Activated naive CD4-positive, alpha-beta T cell treated with anti-CD3 and anti-CD28 coated beads for 36 hours (primary cell): Measurements from ENCODE around the gene MS4A8. TPM values are rescaled to one million over a fixed set of nuclear protein-coding genes. Genes with fewer than 3 reads are reported as not detected.

Experiments used
- CTCF ChIA-PET: fragments of 350-600 bp; sonication (Branson Sonifier 250); formaldehyde crosslinking; loops from one replicate; lab custom pipeline; 2021; ENCODE audit warnings: antibody characterized with exemption; lab: Charles Lee
- DNase-seq: peaks from one replicate; pipeline ENCODE4 v3.0.0-alpha.2; 2020
- H3K27ac Mint-ChIP-seq: one replicate; pipeline ENCODE4 v1.8.0; 2021; ENCODE audit warnings: mild to moderate bottlenecking, mixed read lengths
- H3K27me3 Mint-ChIP-seq: one replicate; pipeline ENCODE4 v1.8.0; 2021; ENCODE audit warnings: low read depth, mixed read lengths
- H3K36me3 Mint-ChIP-seq: one replicate; pipeline ENCODE4 v1.8.0; 2021; ENCODE audit warnings: low read depth, mixed read lengths
- H3K4me1 Mint-ChIP-seq: one replicate; pipeline ENCODE4 v1.8.0; 2021; ENCODE audit warnings: low read depth, mixed read lengths
- H3K4me3 Mint-ChIP-seq: one replicate; pipeline ENCODE4 v1.8.0; 2021; ENCODE audit warnings: mild to moderate bottlenecking, moderate library complexity, mixed read lengths
- H3K9me3 Mint-ChIP-seq: one replicate; pipeline ENCODE4 v1.8.0; 2021; ENCODE audit warnings: mixed read lengths
- intact Hi-C: fragments of 100-400 bp; cut with micrococcal nuclease; formaldehyde crosslinking; loops from one replicate; pipeline ENCODE4 v1.15.1; 2023
- total RNA-seq, 2 experiments: library from RNA; stranded (reverse); gene quantifications; one replicate each; pipeline ENCODE4 v1.2.3, GENCODE V29; 2021

The MS4A8 gene
- total RNA-seq, 2 experiments from 2014 or later, result not detected

DNA sequence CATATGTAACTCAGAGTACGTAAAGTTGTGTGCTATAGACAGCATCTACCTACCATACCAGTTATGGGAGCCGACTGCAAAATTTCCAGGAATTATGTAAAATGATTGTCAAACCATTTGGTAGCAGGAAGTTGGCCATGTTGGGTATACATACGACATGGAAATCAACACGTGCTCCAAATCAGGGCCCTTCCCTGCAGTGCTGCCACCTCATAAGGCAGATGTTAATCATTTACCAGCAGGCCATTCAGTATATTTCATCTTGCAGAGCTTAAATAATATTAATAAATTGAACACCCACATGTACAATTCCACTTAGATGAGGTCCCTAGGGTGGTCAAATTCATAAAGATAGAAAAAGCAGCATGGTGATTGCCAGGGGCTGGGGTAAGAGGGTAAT lies 34.9 kb downstream of the MS4A8 start:
- intact Hi-C loops, result no loop called here
- H3K9me3 Mint-ChIP-seq, result no peaks in the 10 kb centered on the region
- DNase-seq, result no peak
- H3K36me3 Mint-ChIP-seq, result no peaks in the 10 kb centered on the region
- CTCF ChIA-PET, result no interaction called here
- H3K4me1 Mint-ChIP-seq, result no peaks in the 10 kb centered on the region
- no peak overlapping the region for H3K4me3 Mint-ChIP-seq
- peaks cover 2% of the 10 kb centered on the region for H3K27me3 Mint-ChIP-seq
- no peak overlapping the region for H3K27ac Mint-ChIP-seq

DNA sequence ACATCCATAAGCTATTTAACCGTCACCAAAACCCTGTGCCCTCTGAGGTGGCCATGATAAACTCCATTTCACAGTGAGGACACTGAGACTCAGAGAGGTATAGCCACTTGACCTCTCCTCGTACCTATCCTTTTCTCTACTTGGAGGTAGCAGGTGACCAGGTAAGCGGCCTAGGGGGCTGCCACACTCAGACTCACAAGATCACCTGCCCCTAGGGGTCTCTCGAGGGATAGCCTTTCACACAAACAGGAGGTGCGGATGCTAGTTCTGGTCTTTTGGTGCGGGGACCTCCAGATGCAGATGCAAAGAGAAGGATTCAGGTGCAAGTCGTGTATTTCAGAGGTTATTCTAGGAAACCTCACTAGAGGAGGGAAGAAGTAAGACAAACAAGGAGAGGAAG lies 39.7 kb downstream of the MS4A8 start:
- Mint-ChIP-seq H3K4me1 (no peaks in the 10 kb centered on the region), H3K27ac (no peak overlapping the region), H3K27me3 (peaks cover 1% of the 10 kb centered on the region), H3K36me3 (no peaks in the 10 kb centered on the region), H3K4me3 (no peak overlapping the region), H3K9me3 (no peaks in the 10 kb centered on the region)
- intact Hi-C loops, result no loop called here
- CTCF ChIA-PET, result interaction anchor here (0.8 kb wide), 1 partner anchor 24 kb away, joined by 3 read pairs; no protein-coding TSS in a partner anchor
- no peak for DNase-seq

DNA sequence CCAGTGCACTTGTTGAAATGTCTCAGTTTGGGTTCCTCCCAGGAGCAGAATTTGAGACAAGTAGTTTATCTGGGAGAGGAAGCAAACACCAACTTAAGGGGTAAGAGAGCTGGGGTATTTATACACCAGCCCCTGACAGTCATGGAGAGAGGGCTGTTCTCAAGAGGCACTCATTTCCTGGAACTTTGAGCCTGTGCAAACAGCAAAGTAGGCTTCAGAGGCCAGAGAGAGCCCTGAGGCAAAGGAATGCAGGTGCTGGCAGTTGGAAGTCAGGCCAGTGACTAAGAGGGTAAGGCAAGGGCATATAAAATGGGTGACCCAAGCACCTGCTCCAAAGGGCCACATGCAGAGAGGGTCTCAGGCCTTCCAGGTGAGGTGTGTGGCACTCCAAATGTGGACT lies 41.2 kb downstream of the MS4A8 start:
- Mint-ChIP-seq H3K9me3 (no peaks in the 10 kb centered on the region), H3K27ac (no peak overlapping the region), H3K27me3 (peaks cover 6% of the 10 kb centered on the region), H3K36me3 (no peaks in the 10 kb centered on the region), H3K4me3 (no peak overlapping the region), H3K4me1 (no peaks in the 10 kb centered on the region)
- intact Hi-C loops, result no loop called here
- no peak for DNase-seq
- CTCF ChIA-PET, result no interaction called here

DNA sequence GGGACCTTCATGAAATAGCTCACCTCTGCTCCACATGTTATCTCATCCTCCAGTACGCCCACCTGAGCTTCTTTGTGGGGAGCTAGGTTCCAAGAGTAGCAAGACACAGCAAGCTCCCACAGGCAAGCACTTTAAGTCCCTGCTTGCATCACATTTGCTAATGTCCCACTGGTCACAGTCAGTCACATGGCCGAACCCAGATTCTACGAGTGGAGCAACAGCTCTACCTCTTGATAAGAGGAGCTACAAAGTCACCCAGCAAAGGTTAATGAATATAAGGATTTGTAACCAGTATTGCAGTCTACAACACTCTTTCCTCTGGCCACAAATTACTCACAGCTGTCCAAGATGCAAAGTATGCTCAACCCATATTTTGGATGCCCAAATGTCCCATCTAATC lies 42.0 kb downstream of the MS4A8 start:
- Mint-ChIP-seq H3K36me3 (no peaks in the 10 kb centered on the region), H3K4me3 (no peak overlapping the region), H3K4me1 (no peaks in the 10 kb centered on the region), H3K9me3 (no peaks in the 10 kb centered on the region), H3K27ac (no peak overlapping the region), H3K27me3 (peaks cover 6% of the 10 kb centered on the region)
- intact Hi-C loops, result no loop called here
- DNase-seq, result no peak
- CTCF ChIA-PET, result interaction anchor here (0.6 to 1.0 kb wide), 2 partner anchors 15 to 875 kb away, joined by 3 read pairs; partner anchors contain the start of gene MS4A15

DNA sequence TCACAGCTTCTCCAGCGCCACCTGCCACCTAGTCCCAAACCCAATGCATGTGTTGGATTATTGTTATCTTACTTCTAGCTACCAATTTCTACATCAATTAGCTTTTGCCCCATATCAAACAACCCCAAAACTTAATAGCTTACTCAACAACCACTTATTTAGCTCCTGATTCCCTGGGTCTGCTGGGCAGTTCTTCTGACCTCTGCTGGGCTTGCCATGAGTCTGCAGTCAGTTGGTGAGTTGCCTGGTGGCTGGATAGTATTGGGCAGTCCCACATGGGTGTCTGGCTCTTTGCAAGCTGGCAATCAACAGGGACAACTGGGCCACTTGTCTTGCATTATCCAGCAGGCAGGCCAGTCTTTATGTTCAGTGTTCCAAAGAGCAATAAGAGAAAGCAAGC lies 43.6 kb downstream of the MS4A8 start:
- peaks cover 2% of the 10 kb centered on the region for H3K9me3 Mint-ChIP-seq
- no peaks in the 10 kb centered on the region for H3K36me3 Mint-ChIP-seq
- intact Hi-C loops, result no loop called here

DNA sequence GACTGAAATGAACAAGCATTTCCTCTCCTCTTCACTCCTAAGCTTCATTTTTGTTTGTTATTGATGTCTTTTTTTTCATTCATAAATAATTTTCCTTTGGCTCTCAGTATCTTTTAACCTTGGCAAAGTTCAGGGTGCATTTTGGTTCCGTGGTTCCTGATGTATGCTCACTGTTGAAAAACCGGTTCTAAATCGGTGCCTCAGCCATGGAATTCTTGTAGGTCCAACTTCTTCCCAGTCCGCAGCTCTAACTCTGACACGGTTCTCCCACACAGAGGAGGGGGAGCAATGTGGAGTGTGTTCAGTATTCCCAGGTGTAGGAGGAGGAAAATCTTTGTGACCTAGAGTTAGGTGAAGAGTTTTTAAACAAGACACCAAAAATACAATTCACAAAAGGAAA lies 44.7 kb downstream of the MS4A8 start:
- CTCF ChIA-PET, result no interaction called here
- intact Hi-C loops, result no loop called here
- Mint-ChIP-seq H3K9me3 (peaks cover 2% of the 10 kb centered on the region), H3K27me3 (peaks cover 6% of the 10 kb centered on the region), H3K4me3 (no peak overlapping the region), H3K36me3 (no peaks in the 10 kb centered on the region), H3K4me1 (no peaks in the 10 kb centered on the region), H3K27ac (no peak overlapping the region)
- DNase-seq, result no peak

More for the DNA sequence above, 43.6 kb downstream of the MS4A8 start:
- CTCF ChIA-PET, result no interaction called here
- no peak overlapping the region for H3K4me3 Mint-ChIP-seq
- H3K4me1 Mint-ChIP-seq, result no peaks in the 10 kb centered on the region
- no peak for DNase-seq
- no peak overlapping the region for H3K27ac Mint-ChIP-seq
- peaks cover 6% of the 10 kb centered on the region for H3K27me3 Mint-ChIP-seq

DNA sequence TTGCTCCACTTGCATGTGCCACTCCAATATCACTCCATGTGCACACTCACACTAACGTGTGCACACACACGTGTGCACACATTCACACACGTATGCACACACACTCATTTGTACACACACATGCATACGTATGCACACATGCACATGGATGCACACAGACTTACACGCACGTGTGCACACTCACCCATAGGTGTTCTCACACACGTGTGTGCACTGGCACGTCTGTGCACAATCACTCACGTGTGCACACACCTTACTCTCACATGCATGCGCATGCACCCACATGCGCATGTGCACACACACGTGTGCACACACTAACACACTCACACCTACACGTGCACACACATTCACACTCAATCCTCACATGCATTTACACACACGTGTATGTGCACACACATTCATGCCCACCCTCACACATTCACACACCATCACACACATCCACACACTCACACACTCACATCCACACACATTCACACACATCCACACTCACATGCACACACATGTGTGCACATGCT lies 48.0 kb downstream of the MS4A8 start:
- Mint-ChIP-seq H3K36me3 (no peaks in the 10 kb centered on the region), H3K27me3 (peaks cover 17% of the 10 kb centered on the region)
- CTCF ChIA-PET, result no interaction called here

DNA sequence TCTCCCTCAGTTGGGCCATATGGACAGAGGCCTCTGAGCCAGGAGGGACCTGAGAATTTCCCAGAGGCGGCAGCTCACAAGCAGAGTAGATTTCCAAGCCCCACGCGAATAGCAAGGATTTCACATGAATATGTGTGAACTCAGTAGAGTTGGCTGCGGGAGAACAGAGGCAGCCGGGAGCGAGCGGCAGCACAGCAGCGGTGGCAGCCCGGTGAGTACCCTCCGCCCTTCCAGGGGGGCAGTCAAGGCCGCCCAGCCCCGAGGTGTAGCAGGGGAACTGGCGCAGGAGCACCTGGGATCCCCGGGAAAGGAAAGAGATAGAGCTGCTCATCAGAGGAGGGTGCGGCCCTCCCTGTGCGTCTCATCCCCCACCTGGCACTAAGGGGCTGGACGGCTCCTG lies 48.8 kb downstream of the MS4A8 start:
- Mint-ChIP-seq H3K4me3 (no peak overlapping the region), H3K9me3 (peaks cover 2% of the 10 kb centered on the region), H3K27ac (no peak overlapping the region), H3K27me3 (peaks cover 21% of the 10 kb centered on the region), H3K4me1 (no peaks in the 10 kb centered on the region), H3K36me3 (no peaks in the 10 kb centered on the region)
- DNase-seq, result no peak
- CTCF ChIA-PET, result no interaction called here
- intact Hi-C loops, result no loop called here

More for the DNA sequence above, 48.0 kb downstream of the MS4A8 start:
- DNase-seq, result no peak
- Mint-ChIP-seq H3K4me1 (no peaks in the 10 kb centered on the region), H3K9me3 (peaks cover 2% of the 10 kb centered on the region), H3K27ac (no peak overlapping the region), H3K4me3 (no peak overlapping the region)
- intact Hi-C loops, result no loop called here

DNA sequence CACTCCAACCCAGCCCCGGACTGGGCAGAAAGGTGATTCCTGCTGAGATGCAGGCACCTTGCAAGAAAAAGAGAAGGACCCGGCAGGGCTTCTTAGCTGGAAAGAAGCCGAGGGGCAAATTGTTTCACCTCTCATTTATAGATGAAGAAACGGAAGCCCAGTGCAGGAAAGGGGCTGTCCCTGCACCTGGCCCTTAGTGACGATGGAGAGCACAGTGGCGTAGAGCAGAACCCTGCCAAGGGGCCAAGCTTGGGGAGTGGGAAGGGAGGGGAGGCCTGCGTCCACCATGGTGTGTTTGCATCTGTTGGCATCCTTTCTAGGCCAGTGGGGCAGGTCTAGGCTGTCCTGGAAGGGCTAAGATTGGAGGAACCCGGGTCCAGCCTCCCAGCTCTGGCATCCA lies 49.4 kb downstream of the MS4A8 start:
- Mint-ChIP-seq H3K4me3 (no peak overlapping the region), H3K27me3 (peaks cover 22% of the 10 kb centered on the region), H3K4me1 (no peaks in the 10 kb centered on the region), H3K9me3 (peaks cover 2% of the 10 kb centered on the region), H3K36me3 (no peaks in the 10 kb centered on the region), H3K27ac (no peak overlapping the region)
- intact Hi-C loops, result no loop called here
- CTCF ChIA-PET, result interaction anchor here (0.7 kb wide), 1 partner anchor 17 kb away, joined by 3 read pairs; no protein-coding TSS in a partner anchor
- no peak for DNase-seq

DNA sequence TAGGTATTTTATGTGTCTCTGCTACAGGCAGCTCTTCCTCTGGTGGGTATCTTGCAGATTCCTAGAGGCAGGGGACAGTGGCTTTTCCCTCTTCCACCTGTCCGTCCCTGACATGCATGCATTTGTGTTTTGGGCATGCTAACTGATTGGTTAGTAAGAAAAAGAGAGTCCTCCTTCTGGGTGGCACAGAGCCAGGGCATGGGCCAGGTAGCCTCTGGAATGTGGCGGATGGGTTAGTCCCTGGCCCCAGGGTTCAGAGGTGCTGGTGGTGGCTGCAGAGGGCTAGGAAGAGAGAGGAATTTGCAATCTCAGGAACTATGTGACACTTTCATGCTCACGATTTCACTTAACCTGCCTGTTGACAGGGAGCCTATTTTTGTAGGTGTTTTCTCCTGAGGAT lies 51.5 kb downstream of the MS4A8 start:
- CTCF ChIA-PET, result no interaction called here
- intact Hi-C loops, result no loop called here
- Mint-ChIP-seq H3K27ac (no peak overlapping the region), H3K36me3 (no peaks in the 10 kb centered on the region), H3K27me3 (peaks cover 16% of the 10 kb centered on the region), H3K9me3 (peaks cover 2% of the 10 kb centered on the region), H3K4me1 (no peaks in the 10 kb centered on the region), H3K4me3 (no peak overlapping the region)
- no peak for DNase-seq

DNA sequence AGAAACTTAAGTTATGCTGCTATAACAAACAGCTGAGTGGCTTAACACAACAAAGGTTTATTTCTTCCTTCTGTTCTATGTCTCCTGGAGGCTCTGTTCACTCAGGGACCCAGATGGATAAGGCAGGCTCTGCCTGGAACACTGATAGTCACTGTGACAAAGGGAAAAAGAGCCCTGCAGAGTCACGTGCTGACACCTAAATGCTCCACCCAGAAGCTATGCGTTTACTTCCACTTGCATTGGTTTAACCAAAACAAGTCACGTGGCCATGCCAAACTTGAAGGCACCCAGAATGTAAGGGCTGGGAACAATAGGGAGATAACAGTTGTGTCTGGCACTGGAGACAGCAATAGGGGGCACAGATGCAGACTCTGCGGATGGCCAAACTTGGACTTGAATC lies 53.9 kb downstream of the MS4A8 start:
- Mint-ChIP-seq H3K4me3 (no peak overlapping the region), H3K27ac (no peak overlapping the region), H3K36me3 (no peaks in the 10 kb centered on the region), H3K9me3 (no peaks in the 10 kb centered on the region), H3K27me3 (peaks cover 19% of the 10 kb centered on the region), H3K4me1 (no peaks in the 10 kb centered on the region)
- DNase-seq, result no peak
- CTCF ChIA-PET, result interaction anchor here (2.0 kb wide), 1 partner anchor 10 kb away, joined by 8 read pairs; no protein-coding TSS in a partner anchor
- intact Hi-C loops, result no loop called here

DNA sequence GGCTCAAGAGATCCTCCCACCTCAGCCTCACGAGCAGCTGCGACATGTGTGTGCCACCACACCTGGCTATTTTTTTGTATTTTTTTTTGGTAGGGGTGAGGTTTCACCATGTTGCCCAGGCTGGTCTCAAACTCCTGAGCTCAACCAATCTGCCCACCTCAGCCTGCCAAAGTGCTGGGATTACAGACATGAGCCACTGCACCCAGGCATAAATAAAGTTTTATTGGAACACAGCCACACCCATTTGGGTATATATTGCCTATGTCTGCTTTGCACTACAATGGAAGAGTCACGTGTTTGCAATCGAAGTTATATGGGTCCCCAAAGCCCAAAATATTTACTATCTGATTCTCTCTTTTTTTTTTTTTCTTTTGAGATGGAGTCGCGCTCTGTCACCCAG lies 55.5 kb downstream of the MS4A8 start:
- H3K27ac Mint-ChIP-seq, result no peak overlapping the region
- CTCF ChIA-PET, result no interaction called here
- H3K9me3 Mint-ChIP-seq, result no peaks in the 10 kb centered on the region
- no peak overlapping the region for H3K4me3 Mint-ChIP-seq
- H3K4me1 Mint-ChIP-seq, result no peaks in the 10 kb centered on the region
- no peaks in the 10 kb centered on the region for H3K36me3 Mint-ChIP-seq
- intact Hi-C loops, result no loop called here
- H3K27me3 Mint-ChIP-seq, result peaks cover 23% of the 10 kb centered on the region
- DNase-seq, result no peak

DNA sequence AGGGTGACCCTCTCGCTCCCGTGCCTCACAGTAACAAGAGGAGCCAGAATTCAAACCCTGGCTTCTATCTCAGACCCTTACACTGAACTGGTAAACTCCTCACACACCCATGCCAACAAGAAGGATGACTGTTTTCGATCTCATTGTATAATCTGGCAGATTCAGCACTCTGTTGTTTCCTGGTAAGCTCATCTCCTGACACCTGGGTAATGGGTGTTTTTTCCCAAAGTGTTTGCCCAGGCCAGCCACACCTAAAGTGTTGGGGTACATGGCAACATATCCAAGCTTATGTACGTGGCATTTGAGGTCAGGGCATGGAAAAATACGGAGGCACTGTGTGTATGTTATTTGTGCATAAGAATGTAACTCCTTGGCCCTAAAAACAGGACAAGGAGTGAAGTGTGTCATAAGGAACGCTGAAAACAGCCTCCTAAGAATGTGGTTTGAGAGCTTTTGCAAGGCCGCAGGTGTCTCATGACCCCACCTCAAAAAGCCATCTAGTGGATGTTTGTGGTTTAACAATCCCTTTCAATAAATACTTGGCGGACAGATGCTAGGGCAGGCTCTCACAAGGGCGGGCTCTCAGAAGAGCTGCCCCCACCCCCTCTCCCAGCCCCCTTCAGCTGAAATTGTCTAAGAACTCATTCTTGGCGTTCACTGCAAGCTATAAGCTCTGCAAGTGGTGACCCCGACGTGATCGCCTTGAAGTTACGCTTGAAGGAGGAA lies 57.1 kb downstream of the MS4A8 start, which contains the start of gene MS4A15:
Gene MS4A15, plus strand, starts transcription at position 561 of the 726 bp plus-strand sequence. CDS start 6,867 bp downstream, outside the sequence.
- intact Hi-C loops, result loop anchor here (2.0 kb wide), 2 partner anchors 56 to 492 kb away; no protein-coding TSS in a partner anchor
- Mint-ChIP-seq H3K9me3 (no peaks in the 10 kb centered on the region), H3K4me3 (no peak within 1 kb of the TSS)

More for the DNA sequence above, 57.1 kb downstream of the MS4A8 start, which contains the start of gene MS4A15:
- CTCF ChIA-PET, result interaction anchor here (0.9 to 1.7 kb wide), 6 partner anchors 10 to 393 kb away, joined by 3 to 7 read pairs (median 6); no protein-coding TSS in a partner anchor
- Mint-ChIP-seq H3K27ac (no peak within 1 kb of the TSS), H3K4me1 (no peaks in the 10 kb centered on the region), H3K27me3 (peaks cover 24% of the 10 kb centered on the region), H3K36me3 (no peaks in the 10 kb centered on the region)
- peak; percentile 9 for DNase-seq
